Stimulated activated CD4-positive, alpha-beta T cell treated with anti-CD3 and anti-CD28 coated beads, Interleukin-1b, Interleukin-23, amount 100 ng/mL, for 24 hours (primary cell): ENCODE data around the gene ITPR1.

Experiments used
- DNase-seq, 4 experiments: peaks; one replicate each; pipeline ENCODE4 v3.0.0-alpha.2; 2020; ENCODE audit warnings: low read depth in 4 of 4, low spot score in 1 of 4

The ITPR1 gene

DNA sequence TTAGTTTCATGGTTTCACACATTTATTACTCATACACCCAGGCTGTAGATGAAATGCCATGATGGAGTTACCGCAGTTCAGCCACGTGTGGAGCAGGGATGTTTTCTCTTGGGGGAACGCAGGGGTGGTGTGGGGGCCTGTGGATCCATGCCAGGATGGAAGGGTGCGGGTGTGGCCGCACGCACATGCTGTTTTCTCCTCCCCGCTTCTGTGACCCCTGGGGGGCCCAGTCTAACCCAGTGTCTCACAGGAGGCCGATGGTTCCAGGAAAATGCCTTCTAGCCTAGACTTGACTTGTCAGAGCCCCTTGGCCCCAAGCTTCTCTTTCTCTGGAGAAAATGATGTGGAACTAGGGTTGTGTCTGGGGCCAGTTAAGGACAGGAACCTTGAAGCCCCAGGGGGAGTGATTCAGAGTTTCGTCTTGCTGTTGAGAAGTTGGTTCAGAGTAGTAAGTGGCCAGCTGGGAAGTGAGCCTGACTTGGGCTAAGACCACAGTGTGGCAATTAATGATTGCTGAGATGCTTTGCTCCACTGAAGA lies 245.7 kb downstream of the ITPR1 start:
- DNase-seq = no peak

DNA sequence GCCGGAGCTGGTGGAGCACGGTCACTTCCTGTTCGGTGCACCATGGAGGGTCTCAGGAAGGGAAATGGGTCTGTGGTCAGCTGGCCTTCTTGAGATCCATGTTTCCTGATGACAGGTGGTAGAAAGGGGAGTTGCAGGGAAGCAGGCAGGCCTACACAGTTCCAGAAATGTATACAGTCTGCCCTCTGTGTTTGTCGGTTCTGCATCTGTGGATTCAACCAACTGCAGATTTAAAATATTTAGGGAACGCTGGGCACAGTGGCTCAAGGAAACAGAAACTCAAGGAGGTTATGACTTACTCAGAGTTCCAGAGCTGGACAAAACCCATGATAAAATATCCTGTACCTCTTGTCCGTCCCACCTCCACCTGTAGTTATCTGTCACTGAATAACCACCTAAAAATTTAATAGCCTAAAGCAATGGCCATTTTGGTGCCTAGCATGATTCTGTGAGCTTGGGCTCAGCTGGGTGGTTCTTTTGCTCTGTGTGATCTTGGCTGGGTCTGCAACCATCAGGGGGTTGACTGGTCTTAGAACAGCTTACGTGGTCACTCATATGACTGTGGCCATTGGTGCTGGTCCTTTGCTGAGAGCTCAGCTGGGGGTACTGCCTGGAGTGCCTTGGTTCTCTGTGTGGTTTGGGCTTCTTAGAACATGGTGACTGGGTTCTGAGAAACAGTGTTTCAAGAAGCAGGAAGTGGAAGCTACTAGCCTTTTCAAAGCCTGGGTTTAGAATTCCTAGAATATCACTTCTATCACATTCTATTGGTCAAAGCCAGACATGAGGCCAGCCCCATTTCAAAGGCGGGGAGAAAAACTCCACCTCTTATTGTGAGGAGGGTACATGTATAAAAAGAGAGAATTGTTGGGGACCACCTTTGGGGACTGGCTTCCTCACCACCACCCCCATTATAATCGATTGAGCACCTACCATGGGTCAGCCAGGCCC lies 246.4 kb downstream of the ITPR1 start:
- DNase-seq = no peak

DNA sequence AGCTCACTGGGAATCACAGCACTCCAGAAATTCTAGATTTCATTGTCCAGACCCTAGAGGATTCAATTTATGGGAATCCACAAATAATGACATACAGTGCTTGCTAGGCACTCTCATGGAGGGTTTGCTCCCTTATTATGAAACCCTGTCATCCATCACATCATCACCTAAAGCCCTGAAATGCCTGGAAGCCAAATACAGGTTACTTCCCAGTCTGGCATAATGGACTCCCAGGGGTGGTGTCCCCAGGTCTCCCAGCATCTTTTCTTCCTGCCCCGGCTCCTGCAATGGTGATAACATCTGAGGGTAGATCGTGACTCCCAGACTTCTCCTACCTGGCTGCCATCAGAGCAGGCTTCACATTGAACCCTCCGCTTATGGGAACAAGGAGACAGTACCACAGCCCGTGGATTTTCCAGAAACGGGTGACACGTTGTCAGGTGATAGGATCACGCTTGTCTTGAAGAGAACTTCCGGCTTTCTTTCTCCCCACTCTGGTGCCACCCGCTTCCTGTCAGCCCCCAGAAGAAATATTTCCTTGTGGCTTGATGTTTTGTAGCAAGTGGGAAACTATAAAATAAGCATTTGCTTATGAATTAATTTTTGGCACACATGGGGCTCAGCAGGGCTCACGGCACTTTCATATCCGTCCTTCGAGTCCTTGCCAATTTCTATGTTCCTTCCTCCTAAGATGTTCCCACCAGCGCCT lies 247.4 kb downstream of the ITPR1 start:
- no peak for DNase-seq

GRCh38 chr3:4741106-4741403 lies 247.9 kb downstream of the ITPR1 start:
- no peak for DNase-seq

GRCh38 chr3:4741404-4742307 lies 248.5 kb downstream of the ITPR1 start:
- no peak for DNase-seq

GRCh38 chr3:4742359-4742758 lies 249.2 kb downstream of the ITPR1 start:
- no peak for DNase-seq

DNA sequence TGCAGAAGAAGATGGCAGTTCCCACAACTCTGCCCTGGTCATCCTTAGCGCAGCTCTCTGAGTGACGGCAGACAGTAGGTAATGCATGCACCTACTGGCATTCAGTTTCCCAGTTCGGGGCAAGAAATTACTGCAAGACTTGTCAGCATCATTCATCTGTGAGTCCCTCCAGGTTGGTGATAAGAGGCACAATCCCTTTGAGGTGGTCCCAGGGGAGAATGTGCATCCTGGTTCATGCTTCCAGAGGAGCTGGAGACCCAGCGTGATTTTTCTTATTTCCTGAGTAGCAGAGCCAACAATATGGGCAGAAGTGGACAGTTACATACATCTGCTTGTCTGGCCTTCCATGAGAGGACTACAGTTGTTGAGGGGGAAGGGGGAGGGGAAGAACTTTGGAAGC lies 250.2 kb downstream of the ITPR1 start:
- no peak for DNase-seq

GRCh38 chr3:4744405-4745234 lies 251.5 kb downstream of the ITPR1 start:
- no peak for DNase-seq

GRCh38 chr3:4745235-4745610 lies 252.1 kb downstream of the ITPR1 start:
- DNase-seq = no peak

GRCh38 chr3:4746241-4746958 lies 253.3 kb downstream of the ITPR1 start:
- DNase-seq = no peak

DNA sequence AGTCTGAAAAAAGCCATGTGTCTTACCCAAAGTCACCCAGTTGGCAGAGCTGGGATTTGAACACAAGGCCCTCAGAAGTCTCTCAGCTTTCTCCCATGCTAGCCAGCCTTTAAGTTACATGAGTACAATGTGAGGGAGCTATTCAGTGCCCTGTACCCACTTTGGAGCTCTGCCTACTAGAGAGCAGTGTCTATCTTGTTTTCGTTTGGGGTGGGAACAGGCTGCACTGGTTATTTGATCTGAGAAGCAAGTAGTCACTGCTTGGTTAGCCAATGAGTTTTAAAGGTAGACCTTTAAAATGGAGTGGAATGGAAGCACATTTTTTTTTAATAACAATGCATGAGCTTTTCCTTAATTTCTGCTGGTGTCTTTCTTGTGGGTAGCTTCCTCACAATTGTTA lies 255.0 kb downstream of the ITPR1 start:
- DNase-seq = no peak

GRCh38 chr3:4748701-4749378 lies 255.7 kb downstream of the ITPR1 start:
- DNase-seq = no peak

- no peak for DNase-seq
Measured at GRCh38 chr3:4749567-4750002, 256.4 kb downstream of the ITPR1 start.

- DNase-seq = no peak
Measured at GRCh38 chr3:4750306-4750968, 257.3 kb downstream of the ITPR1 start.

GRCh38 chr3:4751029-4751501 lies 257.9 kb downstream of the ITPR1 start:
- no peak for DNase-seq

DNA sequence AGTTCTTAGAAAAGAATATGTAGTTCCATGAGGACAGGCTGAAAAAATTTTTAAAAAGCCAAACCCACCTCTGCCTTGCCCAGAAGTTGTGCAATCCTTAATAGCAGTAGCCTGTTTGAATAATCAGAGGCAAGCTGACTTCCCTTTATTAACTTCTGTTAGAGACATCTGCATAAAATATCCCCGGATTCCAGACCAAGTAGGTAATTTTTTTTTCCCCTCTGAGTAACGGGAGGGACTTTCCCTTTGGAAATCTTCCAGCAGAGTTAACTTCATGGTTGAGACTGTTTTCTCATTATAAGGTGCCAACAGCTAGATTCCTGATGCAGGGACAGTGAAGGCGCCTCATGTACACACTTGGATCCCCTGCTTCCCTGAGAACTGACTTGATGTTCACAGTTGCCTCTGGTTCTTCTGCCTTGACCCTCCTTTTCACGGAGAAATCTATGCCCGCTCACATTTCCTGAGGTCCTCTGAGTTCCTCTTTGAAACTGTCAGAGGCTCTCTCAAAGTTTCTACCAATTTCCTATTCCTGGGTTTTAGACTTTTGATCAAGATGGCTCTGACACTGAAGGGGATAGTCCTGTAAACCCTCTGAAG lies 258.5 kb downstream of the ITPR1 start:
- DNase-seq = no peak

- no peak for DNase-seq
Measured at GRCh38 chr3:4752201-4753072, 259.3 kb downstream of the ITPR1 start.
